ENCODE results near the gene SAPCD2.

- no peak for TF ChIP-seq CTCF (optimal IDR thresholded peaks at IDR 0.05 in 1 of 3, IDR thresholded peaks at IDR 0.05 in 1 of 3, conservative IDR thresholded peaks at IDR 0.05 in 1 of 3; ENCODE audit: extremely low read depth in 1 of 3, insufficient read depth in 2 of 3, low read length in 3 of 3)
- TF ChIP-seq EZH2 (IDR thresholded peaks at IDR 0.05; ENCODE audit: low read length) = no peak
Observed at GRCh38 chr9:137063311-137064026, 6.9 kb downstream of the SAPCD2 start.
